C4-2B (cell line): ENCODE measurements around the gene GPR137B.

Experiments used
- CTCF ChIP-seq: fragments of 450-650 bp; conservative IDR thresholded peaks from 2 replicates; pipeline ENCODE4 v1.5.1; 2017; ENCODE audit warnings: mild to moderate bottlenecking
- ZFX ChIP-seq: fragments of 450-650 bp; IDR thresholded peaks from 2 replicates; pipeline ENCODE4 v1.6.1; 2017

- TF ChIP-seq CTCF (no peak), ZFX (no peak)
Measured at GRCh38 chr1:236119943-236120484, 22.3 kb upstream of the GPR137B start.
